BE2C (cell line): ENCODE data around the gene UBP1.
"Not testable (repeated sequence)": the region's sequence is repeated elsewhere in the genome, so short reads cannot be mapped to it uniquely, and the experiment has no call there.

ENCODE experiments used
- DNase-seq: peaks from one replicate; pipeline ENCODE4 v3.0.0-alpha.2; 2020
- H3K27me3 ChIP-seq: fragments of 250-450 bp; sonication (Bioruptor Pico); 2 replicates; pipeline ENCODE4 v1.5.1; 2020; ENCODE audit warnings: mild to moderate bottlenecking
- H3K36me3 ChIP-seq: fragments of 250-450 bp; sonication (Bioruptor Pico); 2 replicates; pipeline ENCODE4 v1.5.1; 2020; ENCODE audit warnings: mild to moderate bottlenecking
- H3K4me1 ChIP-seq: fragments of 250-450 bp; sonication (Bioruptor Pico); 2 replicates; pipeline ENCODE4 v1.5.1; 2020
- H3K4me3 ChIP-seq: 2 replicates; pipeline ENCODE4 v1.5.1; 2011; ENCODE audit warnings: low read depth, low read length
- H3K9me3 ChIP-seq: fragments of 250-450 bp; sonication (Bioruptor Pico); 2 replicates; pipeline ENCODE4 v1.5.1; 2020
- CTCF ChIP-seq: IDR thresholded peaks from 2 replicates; pipeline ENCODE4 v1.5.1; 2012; ENCODE audit warnings: mild to moderate bottlenecking, low read depth, low read length

Gene UBP1

GRCh38 chr3:33363113-33363800 is 76.9 kb downstream of the UBP1 start:
- no peaks in the 10 kb centered on the region for H3K4me1 ChIP-seq
- DNase-seq = no peak
- no peaks in the 10 kb centered on the region for H3K36me3 ChIP-seq
- H3K9me3 ChIP-seq = no peaks in the 10 kb centered on the region
- TF ChIP-seq CTCF = no peak
- no peaks in the 10 kb centered on the region for H3K27me3 ChIP-seq
- no peak overlapping the region for H3K4me3 ChIP-seq

GRCh38 chr3:33360136-33360825 is 79.9 kb downstream of the UBP1 start:
- TF ChIP-seq CTCF = no peak
- DNase-seq = no peak
- Histone ChIP-seq H3K36me3 (no peaks in the 10 kb centered on the region), H3K4me3 (no peak overlapping the region), H3K27me3 (no peaks in the 10 kb centered on the region), H3K9me3 (no peaks in the 10 kb centered on the region), H3K4me1 (no peaks in the 10 kb centered on the region)

GRCh38 chr3:33358172-33358781 is 81.9 kb downstream of the UBP1 start:
- Histone ChIP-seq H3K4me1 (no peaks in the 10 kb centered on the region), H3K27me3 (no peaks in the 10 kb centered on the region), H3K36me3 (no peaks in the 10 kb centered on the region), H3K9me3 (no peaks in the 10 kb centered on the region), H3K4me3 (no peak overlapping the region)
- no peak for TF ChIP-seq CTCF
- DNase-seq = no peak

GRCh38 chr3:33355611-33356010 is 84.6 kb downstream of the UBP1 start:
- H3K9me3 ChIP-seq = no peaks in the 10 kb centered on the region
- no peaks in the 10 kb centered on the region for H3K36me3 ChIP-seq
- H3K4me1 ChIP-seq = no peaks in the 10 kb centered on the region
- no peak for TF ChIP-seq CTCF
- no peak for DNase-seq
- no peak overlapping the region for H3K4me3 ChIP-seq
- H3K27me3 ChIP-seq = no peaks in the 10 kb centered on the region

GRCh38 chr3:33339758-33340157 is 100.4 kb downstream of the UBP1 start:
- no peaks in the 10 kb centered on the region for H3K9me3 ChIP-seq
- no peaks in the 10 kb centered on the region for H3K4me1 ChIP-seq
- H3K4me3 ChIP-seq = no peak overlapping the region
- no peaks in the 10 kb centered on the region for H3K27me3 ChIP-seq
- H3K36me3 ChIP-seq = no peaks in the 10 kb centered on the region
- DNase-seq = no peak
- no peak for TF ChIP-seq CTCF

GRCh38 chr3:33338936-33339465 is 101.2 kb downstream of the UBP1 start:
- H3K4me3 ChIP-seq, H3K4me1 ChIP-seq, DNase-seq, H3K9me3 ChIP-seq, H3K36me3 ChIP-seq, H3K27me3 ChIP-seq: not testable (repeated sequence)
